Lower leg skin (tissue), 3 donors: ENCODE results near the gene CYSLTR2.

Experiments used
- CTCF ChIP-seq, 3 donors: fragments of 450-650 bp; IDR thresholded peaks; one replicate each; pipeline ENCODE4 v1.5.1; 2016; ENCODE audit warnings: antibody characterized with exemption in 3 of 3, mild to moderate bottlenecking in 3 of 3, moderate library complexity in 2 of 3
- POLR2A ChIP-seq, 2 donors: fragments of 450-650 bp; IDR thresholded peaks; one replicate each; pipeline ENCODE4 v1.6.1; 2016 to 2017; ENCODE audit warnings: antibody characterized with exemption in 2 of 2, mild to moderate bottlenecking in 1 of 2, moderate library complexity in 1 of 2

DNA sequence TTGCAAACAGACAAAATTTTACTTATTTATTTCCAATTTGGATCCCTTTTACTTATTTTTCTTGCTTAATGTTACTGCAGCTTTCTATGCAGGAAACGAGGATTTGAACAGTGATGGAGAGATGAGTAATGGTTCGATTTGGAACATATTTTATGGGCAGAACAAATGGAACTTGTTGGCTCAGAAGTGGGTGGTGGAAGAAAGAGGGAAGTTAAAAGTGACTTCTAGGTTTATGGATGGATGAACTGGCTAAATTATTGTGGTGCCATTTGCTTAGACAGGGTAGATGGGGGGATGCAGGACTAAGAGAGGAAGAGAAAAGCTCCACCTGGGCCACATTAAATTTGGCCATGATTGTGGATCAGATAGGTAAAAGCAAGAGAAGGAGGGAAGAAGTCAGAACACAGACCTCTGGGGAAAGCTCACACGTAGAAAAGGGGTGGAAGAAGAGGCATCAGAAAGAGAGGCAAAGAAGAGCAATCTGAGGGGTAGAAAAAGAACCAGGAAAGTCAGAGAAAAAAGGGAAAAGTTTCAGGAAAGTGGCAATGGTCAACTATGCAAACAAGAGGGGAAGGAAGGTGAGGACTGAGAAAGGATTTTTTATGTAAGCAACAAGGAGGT is 768 bp upstream of the CYSLTR2 start:
- no peak for TF ChIP-seq POLR2A (IDR thresholded peaks at IDR 0.05)
- no peak for TF ChIP-seq CTCF (IDR thresholded peaks at IDR 0.05)
